ENCODE results near the gene IGF2.

GRCh38 chr11:2089536-2090165 lies 49.5 kb downstream of the IGF2 start:
- TF ChIP-seq, protein P1, sequence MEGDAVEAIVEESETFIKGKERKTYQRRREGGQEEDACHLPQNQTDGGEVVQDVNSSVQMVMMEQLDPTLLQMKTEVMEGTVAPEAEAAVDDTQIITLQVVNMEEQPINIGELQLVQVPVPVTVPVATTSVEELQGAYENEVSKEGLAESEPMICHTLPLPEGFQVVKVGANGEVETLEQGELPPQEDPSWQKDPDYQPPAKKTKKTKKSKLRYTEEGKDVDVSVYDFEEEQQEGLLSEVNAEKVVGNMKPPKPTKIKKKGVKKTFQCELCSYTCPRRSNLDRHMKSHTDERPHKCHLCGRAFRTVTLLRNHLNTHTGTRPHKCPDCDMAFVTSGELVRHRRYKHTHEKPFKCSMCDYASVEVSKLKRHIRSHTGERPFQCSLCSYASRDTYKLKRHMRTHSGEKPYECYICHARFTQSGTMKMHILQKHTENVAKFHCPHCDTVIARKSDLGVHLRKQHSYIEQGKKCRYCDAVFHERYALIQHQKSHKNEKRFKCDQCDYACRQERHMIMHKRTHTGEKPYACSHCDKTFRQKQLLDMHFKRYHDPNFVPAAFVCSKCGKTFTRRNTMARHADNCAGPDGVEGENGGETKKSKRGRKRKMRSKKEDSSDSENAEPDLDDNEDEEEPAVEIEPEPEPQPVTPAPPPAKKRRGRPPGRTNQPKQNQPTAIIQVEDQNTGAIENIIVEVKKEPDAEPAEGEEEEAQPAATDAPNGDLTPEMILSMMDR (IDR thresholded peaks at IDR 0.05): no peak
- no peak for TF ChIP-seq POLR2A (IDR thresholded peaks at IDR 0.05)
